GM23248 (cell line): ENCODE results near the gene OPCML. TPM values are rescaled to one million over a fixed set of nuclear protein-coding genes. Genes with fewer than 3 reads are reported as not detected.

Experiments
- DNase-seq: peaks from one replicate; pipeline ENCODE4 v3.0.0-alpha.2; 2015
- H2AFZ ChIP-seq: fragments of 200-600 bp; sonication (generic); 2 replicates; pipeline ENCODE4 v1.6.1; 2016; ENCODE audit warnings: antibody characterized with exemption
- H3F3A ChIP-seq: fragments of 200-600 bp; sonication (generic); 2 replicates; pipeline ENCODE4 v1.6.1; 2016; ENCODE audit warnings: mild to moderate bottlenecking, antibody characterized with exemption, mixed run types; ENCODE audit not compliant: insufficient read depth
- H3K27ac ChIP-seq: fragments of 200-600 bp; sonication (generic); 2 replicates; pipeline ENCODE4 v1.5.1; 2016; ENCODE audit warnings: mild to moderate bottlenecking
- H3K27me3 ChIP-seq: fragments of 200-600 bp; sonication (generic); replicated peaks from 2 replicates; pipeline ENCODE4 v1.6.1; 2016; ENCODE audit warnings: mild to moderate bottlenecking; ENCODE audit not compliant: insufficient read depth
- H3K36me3 ChIP-seq: fragments of 200-600 bp; sonication (generic); 2 replicates; pipeline ENCODE4 v1.6.1; 2016; ENCODE audit warnings: low read depth, mild to moderate bottlenecking
- H3K4me1 ChIP-seq: fragments of 200-600 bp; sonication (generic); 2 replicates; pipeline ENCODE4 v1.6.1; 2016; ENCODE audit warnings: mild to moderate bottlenecking; ENCODE audit not compliant: insufficient read depth
- H3K4me2 ChIP-seq: fragments of 200-600 bp; sonication (generic); one replicate; pipeline ENCODE4 v1.6.1; 2016; ENCODE audit warnings: mild to moderate bottlenecking; ENCODE audit not compliant: unreplicated experiment
- H3K4me3 ChIP-seq: fragments of 200-600 bp; sonication (generic); 2 replicates; pipeline ENCODE4 v1.5.1; 2016; ENCODE audit warnings: mild to moderate bottlenecking
- H3K79me2 ChIP-seq: fragments of 200-600 bp; sonication (generic); 2 replicates; pipeline ENCODE4 v1.6.1; 2016; ENCODE audit warnings: mild to moderate bottlenecking; ENCODE audit not compliant: insufficient read depth
- H3K9ac ChIP-seq: fragments of 200-600 bp; sonication (generic); 2 replicates; pipeline ENCODE4 v1.6.1; 2016; ENCODE audit warnings: mild to moderate bottlenecking
- H3K9me2 ChIP-seq: fragments of 200-600 bp; sonication (generic); 2 replicates; pipeline ENCODE4 v1.6.1; 2016; ENCODE audit warnings: mixed run types, mild to moderate bottlenecking, moderate library complexity; ENCODE audit not compliant: insufficient read depth
- H3K9me3 ChIP-seq: fragments of 200-600 bp; sonication (generic); one replicate; pipeline ENCODE4 v1.6.1; 2017; ENCODE audit warnings: low read depth
- H4K20me1 ChIP-seq: fragments of 200-600 bp; sonication (generic); 2 replicates; pipeline ENCODE4 v1.6.0; 2016; ENCODE audit not compliant: insufficient read depth
- EZH2 ChIP-seq: fragments of 200-600 bp; sonication (generic); IDR thresholded peaks from 2 replicates; pipeline ENCODE4 v1.6.1; 2018; ENCODE audit warnings: antibody characterized with exemption, mild to moderate bottlenecking; ENCODE audit not compliant: insufficient read depth, poor library complexity, severe bottlenecking
- EZH2phosphoT487 ChIP-seq: fragments of 200-600 bp; sonication (generic); IDR thresholded peaks from 2 replicates; pipeline ENCODE4 v1.6.1; 2018; ENCODE audit warnings: antibody characterized with exemption, moderate library complexity, mild to moderate bottlenecking, low read depth; ENCODE audit not compliant: insufficient read depth
- WGBS, 2 experiments: methylation state at CpG; one replicate each; pipeline ENCODE4 v1.1.6; 2015 to 2017; ENCODE audit warnings: low lambda C conversion rate in 2 of 2, low coverage in 1 of 2; ENCODE audit errors: missing lambda C conversion rate in 2 of 2; 5-methylcytosine and 5-hydroxymethylcytosine counted together
- in situ Hi-C: fragments of 300-500 bp; cut with MboI; formaldehyde crosslinking; loops from 2 replicates; pipeline ENCODE4 v1.15.0; 2020
- polyA plus RNA-seq: library from polyadenylated mRNA; unstranded; fragments of >200 nt; fragmentation: Nextera tagmentation; extraction: Ambion mirVana; gene quantifications from 2 replicates; pipeline ENCODE4 v1.2.1, GENCODE V29; 2016
- total RNA-seq: library from RNA; depleted of rRNA; stranded (reverse); fragments of >200 nt; shearing (Covaris generic); gene quantifications from 2 replicates; pipeline ENCODE4 v1.2.3, GENCODE V29; 2014

The OPCML gene
- total and polyA plus RNA-seq, 2 experiments from 2014 or later = 0.69 to 1.6 TPM

DNA sequence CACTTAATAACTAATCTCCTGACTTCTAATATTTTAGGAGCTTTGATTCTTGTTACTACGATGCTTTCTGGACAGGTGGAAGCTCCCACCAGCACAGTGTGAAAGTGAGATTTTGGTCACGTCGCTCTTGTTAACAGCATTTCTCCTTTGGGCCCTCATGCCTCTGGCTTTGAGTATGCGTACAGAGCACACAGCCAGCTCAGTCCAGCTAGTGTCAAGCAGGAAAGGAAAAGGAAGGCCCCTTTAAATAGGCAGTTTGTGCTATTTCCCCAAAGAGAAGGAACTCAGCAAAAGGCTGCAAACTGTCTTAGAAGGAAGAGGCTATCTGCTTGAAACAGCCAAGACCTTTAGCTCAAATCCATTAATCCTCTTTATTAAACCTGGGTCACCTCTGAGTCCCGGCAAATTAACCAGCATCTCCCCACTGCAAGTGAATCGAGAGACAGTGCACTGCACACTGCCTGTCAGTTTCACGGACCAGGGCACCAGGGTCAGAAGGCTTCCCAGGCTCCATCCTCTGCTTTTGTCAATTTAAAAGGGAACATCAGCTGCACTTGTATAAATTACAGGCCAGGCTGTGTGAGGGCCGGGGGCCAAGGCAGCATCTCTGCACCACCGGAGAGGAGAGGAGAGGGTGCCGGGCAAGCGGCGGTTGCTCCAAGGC lies 34.7 kb downstream of the OPCML start:
- H3K79me2 ChIP-seq = no peaks in the 10 kb centered on the region
- no peak overlapping the region for H3K27ac ChIP-seq
- H3K9me3 ChIP-seq = no peaks in the 10 kb centered on the region
- H3K27me3 ChIP-seq = no peaks in the 10 kb centered on the region
- H3F3A ChIP-seq = no peaks in the 10 kb centered on the region
- H3K36me3 ChIP-seq = no peaks in the 10 kb centered on the region
- in situ Hi-C loops = no loop called here
- H3K4me1 ChIP-seq = no peaks in the 10 kb centered on the region
- no peak overlapping the region for H3K9ac ChIP-seq
- no peaks in the 10 kb centered on the region for H3K9me2 ChIP-seq
- 17 to 23% methylated on average over 12 of the region's 12 CpGs for WGBS, 2 experiments
- DNase-seq = no peak
- no peak overlapping the region for H3K4me3 ChIP-seq
- no peaks in the 10 kb centered on the region for H4K20me1 ChIP-seq
- H3K4me2 ChIP-seq = no peak overlapping the region
- TF ChIP-seq EZH2phosphoT487 (no peak), EZH2 (no peak)
- H2AFZ ChIP-seq = no peak overlapping the region

DNA sequence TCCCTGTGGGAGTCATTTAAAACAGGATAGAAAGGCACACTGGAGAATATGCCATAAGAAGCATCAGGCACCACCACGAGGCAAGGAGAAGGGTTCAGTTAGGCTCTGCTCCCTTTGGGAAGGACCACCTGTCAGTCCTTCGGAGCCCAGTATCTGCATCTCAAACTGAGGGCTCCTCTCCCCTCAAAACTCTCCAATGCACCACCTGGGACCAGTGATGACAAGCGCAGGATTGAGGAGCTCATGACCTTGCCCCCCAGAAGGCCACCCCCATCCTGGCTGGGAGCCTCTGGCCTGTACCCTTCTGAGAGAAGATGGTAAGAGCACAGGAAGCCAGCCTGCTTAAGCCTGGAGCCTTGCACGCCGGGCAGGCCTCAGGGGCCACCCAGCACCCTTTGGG lies 39.4 kb downstream of the OPCML start:
- no peak overlapping the region for H2AFZ ChIP-seq
- no peaks in the 10 kb centered on the region for H3F3A ChIP-seq
- no peak overlapping the region for H3K4me2 ChIP-seq
- H4K20me1 ChIP-seq = no peaks in the 10 kb centered on the region
- H3K27ac ChIP-seq = no peak overlapping the region
- in situ Hi-C loops = no loop called here
- H3K27me3 ChIP-seq = no peaks in the 10 kb centered on the region
- 24% methylated on average over 5 of the region's 5 CpGs for WGBS, 2 experiments
- no peak for DNase-seq
- H3K9me3 ChIP-seq = no peaks in the 10 kb centered on the region
- no peaks in the 10 kb centered on the region for H3K9me2 ChIP-seq
- no peaks in the 10 kb centered on the region for H3K36me3 ChIP-seq
- no peak overlapping the region for H3K4me3 ChIP-seq
- H3K4me1 ChIP-seq = no peaks in the 10 kb centered on the region
- no peak overlapping the region for H3K9ac ChIP-seq
- H3K79me2 ChIP-seq = no peaks in the 10 kb centered on the region
- TF ChIP-seq EZH2phosphoT487 (no peak), EZH2 (no peak)

DNA sequence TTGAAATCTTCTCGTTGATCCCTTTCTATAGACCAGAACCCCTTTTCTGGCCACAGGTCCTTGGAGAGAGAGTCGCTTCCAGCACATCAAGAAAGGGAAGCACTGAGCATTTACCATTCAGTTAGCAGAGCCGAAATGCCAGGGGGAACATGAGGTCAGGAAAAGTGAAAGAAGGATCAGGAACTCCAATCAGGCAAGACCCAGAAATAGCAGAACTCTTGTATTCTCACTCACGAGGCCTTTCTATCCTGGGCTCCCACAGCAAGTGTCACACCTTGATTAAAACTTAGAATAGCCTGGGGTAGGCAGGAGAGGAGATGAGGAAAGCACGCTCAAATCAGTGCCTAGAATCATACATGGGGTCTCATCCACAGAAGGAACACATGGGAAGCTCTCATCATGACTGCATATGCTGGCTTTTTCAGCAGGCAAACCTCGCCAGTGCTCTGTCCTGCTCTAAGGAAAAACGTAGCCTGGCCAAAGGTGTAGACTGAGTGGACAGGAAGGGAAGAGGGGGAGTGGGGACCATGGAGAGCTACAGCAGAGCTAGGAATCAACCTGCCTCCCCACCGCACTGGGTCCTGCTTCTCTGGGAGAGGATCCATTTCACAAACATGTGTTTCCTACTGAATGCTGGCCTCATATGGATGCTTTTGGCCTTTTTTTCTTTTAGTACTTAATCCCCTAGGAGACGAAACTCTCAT lies 40.5 kb downstream of the OPCML start:
- no peak for TF ChIP-seq EZH2phosphoT487
- no peak for TF ChIP-seq EZH2
- Histone ChIP-seq H3K4me1 (no peaks in the 10 kb centered on the region), H3K9me2 (no peaks in the 10 kb centered on the region), H2AFZ (no peak overlapping the region), H3K79me2 (no peaks in the 10 kb centered on the region), H3K9me3 (no peaks in the 10 kb centered on the region), H4K20me1 (no peaks in the 10 kb centered on the region), H3K27me3 (no peaks in the 10 kb centered on the region), H3K36me3 (no peaks in the 10 kb centered on the region), H3F3A (no peaks in the 10 kb centered on the region), H3K4me3 (no peak overlapping the region), H3K9ac (no peak overlapping the region), H3K27ac (no peak overlapping the region), H3K4me2 (no peak overlapping the region)
- no peak for DNase-seq
- WGBS, 2 experiments = 4 to 6% methylated on average over 9 of the region's 9 CpGs
- in situ Hi-C loops = no loop called here

DNA sequence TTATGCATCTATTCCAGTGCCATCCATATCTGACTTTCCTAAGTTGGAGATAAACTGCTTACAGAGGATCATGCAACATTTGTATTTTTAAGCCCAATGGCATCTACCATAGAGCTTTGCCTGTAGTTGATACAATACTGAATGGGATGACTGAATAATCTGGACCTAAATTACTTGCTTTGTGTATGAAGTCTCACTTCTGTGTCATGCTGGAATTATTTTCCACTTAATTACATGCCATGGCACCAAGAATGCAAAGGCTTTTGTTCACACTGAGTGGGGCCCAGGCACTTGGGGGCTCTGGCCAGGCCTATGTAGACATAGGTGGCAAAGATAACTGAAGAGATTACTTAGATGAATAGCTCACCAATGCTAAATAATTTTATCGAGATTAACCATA lies 51.6 kb downstream of the OPCML start:
- Histone ChIP-seq H3K36me3 (no peaks in the 10 kb centered on the region), H3K27me3 (no peaks in the 10 kb centered on the region), H3K27ac (no peak overlapping the region), H3K4me3 (no peak overlapping the region), H3K4me2 (no peak overlapping the region), H4K20me1 (no peaks in the 10 kb centered on the region), H3K9me2 (no peaks in the 10 kb centered on the region), H3K9me3 (no peaks in the 10 kb centered on the region), H3K4me1 (no peaks in the 10 kb centered on the region), H3K9ac (no peak overlapping the region), H2AFZ (no peak overlapping the region), H3K79me2 (no peaks in the 10 kb centered on the region), H3F3A (no peaks in the 10 kb centered on the region)
- DNase-seq = no peak
- no peak for TF ChIP-seq EZH2
- no peak for TF ChIP-seq EZH2phosphoT487
- WGBS, 2 experiments = 26 to 33% methylated on average over 1 of the region's 1 CpG
- in situ Hi-C loops = no loop called here
